Measurements from ENCODE around the gene GOSR1.
A peak's percentile ranks its signal among the peaks of the same experiment; 100 is the strongest.
"Not testable (repeated sequence)": the region's sequence is repeated elsewhere in the genome, so short reads cannot be mapped to it uniquely, and the experiment has no call there.

GOSR1 gene

GRCh38 chr17:30520882-30521281 lies 43.7 kb downstream of the GOSR1 start:
- FAIRE-seq, result no peak
- TF ChIP-seq POU2F2 (IDR thresholded peaks at IDR 0.05; ENCODE audit: low read depth, low read length) (no peak), SPI1 (IDR thresholded peaks at IDR 0.05; ENCODE audit: low read depth, low read length) (no peak), PAX5 (IDR thresholded peaks at IDR 0.05; ENCODE audit: insufficient read depth, low read length, severe bottlenecking) (no peak), POLR2A (IDR thresholded peaks at IDR 0.05; ENCODE audit: low read depth, low read length) (no peak), POLR2AphosphoS5 (IDR thresholded peaks at IDR 0.05; ENCODE audit: low read depth, low read length) (no peak), TAF1 (IDR thresholded peaks at IDR 0.05; ENCODE audit: low read depth, low read length) (no peak)
- DNase-seq (ENCODE audit: insufficient read length, low spot score), result no peak

- DNase-seq (ENCODE audit: insufficient read length, low spot score), result no peak
- no peak for FAIRE-seq
- TF ChIP-seq PAX5 (IDR thresholded peaks at IDR 0.05; ENCODE audit: insufficient read depth, low read length, severe bottlenecking) (no peak), POU2F2 (IDR thresholded peaks at IDR 0.05; ENCODE audit: low read depth, low read length) (no peak)
These were observed 44.6 kb downstream of the GOSR1 start for GRCh38 chr17:30521766-30522165.

GRCh38 chr17:30523236-30523635 lies 46.0 kb downstream of the GOSR1 start:
- not testable (repeated sequence) for FAIRE-seq; DNase-seq (ENCODE audit: insufficient read length, low spot score)

GRCh38 chr17:30524847-30525246 lies 47.6 kb downstream of the GOSR1 start:
- TF ChIP-seq POLR2A (IDR thresholded peaks at IDR 0.05; ENCODE audit: low read depth, low read length) (no peak), POU2F2 (IDR thresholded peaks at IDR 0.05; ENCODE audit: low read depth, low read length) (no peak), TAF1 (IDR thresholded peaks at IDR 0.05; ENCODE audit: low read depth, low read length) (no peak), SPI1 (IDR thresholded peaks at IDR 0.05; ENCODE audit: low read depth, low read length) (no peak), POLR2AphosphoS5 (IDR thresholded peaks at IDR 0.05; ENCODE audit: low read depth, low read length) (no peak)
- no peak for FAIRE-seq
- no peak for DNase-seq (ENCODE audit: insufficient read length, low spot score)

GRCh38 chr17:30526401-30526800 lies 49.2 kb downstream of the GOSR1 start:
- FAIRE-seq, result no peak
- TF ChIP-seq POLR2A (IDR thresholded peaks at IDR 0.05; ENCODE audit: low read depth, low read length) (no peak), TAF1 (IDR thresholded peaks at IDR 0.05; ENCODE audit: low read depth, low read length) (no peak), PAX5 (IDR thresholded peaks at IDR 0.05; ENCODE audit: insufficient read depth, low read length, severe bottlenecking) (no peak), POU2F2 (IDR thresholded peaks at IDR 0.05; ENCODE audit: low read depth, low read length) (no peak), POLR2AphosphoS5 (IDR thresholded peaks at IDR 0.05; ENCODE audit: low read depth, low read length) (no peak), SPI1 (IDR thresholded peaks at IDR 0.05; ENCODE audit: low read depth, low read length) (no peak)

GRCh38 chr17:30528701-30529100 lies 51.5 kb downstream of the GOSR1 start:
- not testable (repeated sequence) for FAIRE-seq; DNase-seq (ENCODE audit: insufficient read length, low spot score)

More at GRCh38 chr17:30526401-30526800, 49.2 kb downstream of the GOSR1 start:
- no peak for DNase-seq (ENCODE audit: insufficient read length, low spot score)

- no peak for FAIRE-seq
These were observed 53.3 kb downstream of the GOSR1 start for GRCh38 chr17:30530346-30531025.

GRCh38 chr17:30532871-30533270 lies 55.7 kb downstream of the GOSR1 start:
- DNase-seq (ENCODE audit: insufficient read length, low spot score) (no peak), FAIRE-seq (no peak)
- TF ChIP-seq POU2F2 (IDR thresholded peaks at IDR 0.05; ENCODE audit: low read depth, low read length), result no peak
- no peak for TF ChIP-seq POLR2A (IDR thresholded peaks at IDR 0.05; ENCODE audit: low read depth, low read length)
- no peak for TF ChIP-seq POLR2AphosphoS5 (IDR thresholded peaks at IDR 0.05; ENCODE audit: low read depth, low read length)
- no peak for TF ChIP-seq TAF1 (IDR thresholded peaks at IDR 0.05; ENCODE audit: low read depth, low read length)
- TF ChIP-seq SPI1 (IDR thresholded peaks at IDR 0.05; ENCODE audit: low read depth, low read length), result peak; percentile 39; the same call in 1 of the 2 replicates
- no peak for TF ChIP-seq PAX5 (IDR thresholded peaks at IDR 0.05; ENCODE audit: insufficient read depth, low read length, severe bottlenecking)

More at GRCh38 chr17:30530346-30531025, 53.3 kb downstream of the GOSR1 start:
- DNase-seq (ENCODE audit: insufficient read length, low spot score), result no peak
- no peak for TF ChIP-seq POU2F2 (IDR thresholded peaks at IDR 0.05; ENCODE audit: low read depth, low read length)

GRCh38 chr17:30534298-30534697 lies 57.1 kb downstream of the GOSR1 start:
- DNase-seq (ENCODE audit: insufficient read length, low spot score), result no peak
- FAIRE-seq, result no peak
- no peak for TF ChIP-seq POU2F2 (IDR thresholded peaks at IDR 0.05; ENCODE audit: low read depth, low read length)
- no peak for TF ChIP-seq SPI1 (IDR thresholded peaks at IDR 0.05; ENCODE audit: low read depth, low read length)

GRCh38 chr17:30534938-30535921 lies 58.0 kb downstream of the GOSR1 start:
- TF ChIP-seq PAX5 (IDR thresholded peaks at IDR 0.05; ENCODE audit: insufficient read depth, low read length, severe bottlenecking), result no peak
- no peak for TF ChIP-seq SPI1 (IDR thresholded peaks at IDR 0.05; ENCODE audit: low read depth, low read length)
- TF ChIP-seq TAF1 (IDR thresholded peaks at IDR 0.05; ENCODE audit: low read depth, low read length), result no peak
- no peak for TF ChIP-seq POLR2A (IDR thresholded peaks at IDR 0.05; ENCODE audit: low read depth, low read length)
- TF ChIP-seq POU2F2 (IDR thresholded peaks at IDR 0.05; ENCODE audit: low read depth, low read length), result no peak
- TF ChIP-seq POLR2AphosphoS5 (IDR thresholded peaks at IDR 0.05; ENCODE audit: low read depth, low read length), result no peak
- no peak for DNase-seq (ENCODE audit: insufficient read length, low spot score)
- no peak for FAIRE-seq

GRCh38 chr17:30536846-30537245 lies 59.6 kb downstream of the GOSR1 start:
- not testable (repeated sequence) for DNase-seq (ENCODE audit: insufficient read length, low spot score); FAIRE-seq

- not testable (repeated sequence) for FAIRE-seq; DNase-seq (ENCODE audit: insufficient read length, low spot score)
These were observed 60.5 kb downstream of the GOSR1 start for GRCh38 chr17:30537667-30538066.
